HG03460 (cell line): Measurements from ENCODE around the gene SH3RF1.
"Not testable (repeated sequence)": the region's sequence is repeated elsewhere in the genome, so short reads cannot be mapped to it uniquely, and the experiment has no call there.

Experiments used
- ATAC-seq: cut with Tn5 transposase; IDR thresholded peaks from one replicate; pipeline ENCODE4 v1.9.1; 2021; ENCODE audit not compliant: unreplicated experiment

The SH3RF1 gene

GRCh38 chr4:169229571-169230028, 41.2 kb downstream of the SH3RF1 start:
- no peak for ATAC-seq

- ATAC-seq = no peak
Measured at GRCh38 chr4:169228076-169228475, 42.7 kb downstream of the SH3RF1 start.

- ATAC-seq = no peak
Measured at GRCh38 chr4:169226565-169226964, 44.2 kb downstream of the SH3RF1 start.

- peak; percentile 45 for ATAC-seq
Measured at GRCh38 chr4:169225812-169226211, 44.9 kb downstream of the SH3RF1 start.

GRCh38 chr4:169225058-169225751, 45.6 kb downstream of the SH3RF1 start:
- ATAC-seq = peak; percentile 53

- ATAC-seq = no peak
Measured at GRCh38 chr4:169222761-169223160, 48.0 kb downstream of the SH3RF1 start.

- ATAC-seq = no peak
Measured at GRCh38 chr4:169221662-169222061, 49.1 kb downstream of the SH3RF1 start.

- ATAC-seq = no peak
Measured at GRCh38 chr4:169220854-169221411, 49.8 kb downstream of the SH3RF1 start.

- no peak for ATAC-seq
Measured at GRCh38 chr4:169220447-169220846, 50.3 kb downstream of the SH3RF1 start.

- no peak for ATAC-seq
Measured at GRCh38 chr4:169219440-169219839, 51.3 kb downstream of the SH3RF1 start.

- ATAC-seq = peak; percentile 56
Measured at GRCh38 chr4:169215656-169216055, 55.1 kb downstream of the SH3RF1 start.

GRCh38 chr4:169212981-169213380, 57.8 kb downstream of the SH3RF1 start:
- no peak for ATAC-seq

- ATAC-seq = peak; percentile 93
Measured at GRCh38 chr4:169210504-169211118, 60.1 kb downstream of the SH3RF1 start.

- ATAC-seq = no peak
Measured at GRCh38 chr4:169209388-169209883, 61.3 kb downstream of the SH3RF1 start.

GRCh38 chr4:169208516-169208915, 62.2 kb downstream of the SH3RF1 start:
- no peak for ATAC-seq

GRCh38 chr4:169208090-169208455, 62.7 kb downstream of the SH3RF1 start:
- no peak for ATAC-seq

- ATAC-seq = no peak
Measured at GRCh38 chr4:169207436-169208089, 63.2 kb downstream of the SH3RF1 start.

- ATAC-seq = no peak
Measured at GRCh38 chr4:169205744-169206080, 65.0 kb downstream of the SH3RF1 start.

GRCh38 chr4:169205075-169205743, 65.5 kb downstream of the SH3RF1 start:
- ATAC-seq = no peak

- no peak for ATAC-seq
Measured at GRCh38 chr4:169203891-169204290, 66.9 kb downstream of the SH3RF1 start.

GRCh38 chr4:169203278-169203677, 67.5 kb downstream of the SH3RF1 start:
- not testable (repeated sequence) for ATAC-seq
